K562 (cell line): ENCODE results near the gene ROBO1. TPM values are rescaled to one million over a fixed set of nuclear protein-coding genes. Genes with fewer than 3 reads are reported as not detected.

Source experiments
- ATAC-seq: fragments of 200-7000 bp; cut with Tn5 transposase; 3 replicates; pipeline ENCODE4 v1.9.1; 2020; ENCODE audit warnings: moderate library complexity
- BruUV-seq: library from RNA; stranded (reverse); fragments of 400-500 nt; replicated peaks from 2 replicates; lab custom pipeline; 2021; lab: Mats Ljungman, UMichigan
- CTCF ChIA-PET: fragments of 300-600 bp; formaldehyde crosslinking; extraction: SDS; loops from one replicate; lab custom pipeline; 2021; ENCODE audit warnings: low intra/inter-chr PET ratio; lab: Yijun Ruan, JAX
- POLR2A ChIA-PET: fragments of 300-600, 350-650 bp; sonication (Branson Sonifier 250); formaldehyde crosslinking; extraction: SDS; loops from one replicate; lab custom pipeline; 2021; ENCODE audit warnings: antibody characterized with exemption, inconsistent platforms; lab: Yijun Ruan, JAX
- DNase-seq, 4 experiments: peaks; one replicate each; pipeline versions ENCODE4 v3.0.0 to v3.0.0-alpha.2; 2011 to 2018; ENCODE audit warnings: low spot score in 3 of 4, mixed read lengths in 3 of 4; ENCODE audit errors: extremely low read depth in 1 of 4
- FAIRE-seq: peaks from 2 replicates; lab custom pipeline; 2011; peaks lifted over from hg19 to GRCh38; lab: Jason Lieb, UNC
- H2AFZ ChIP-seq: 2 replicates; pipeline ENCODE4 v1.6.0; 2011; ENCODE audit warnings: low read depth, low read length, control low read depth, inconsistent platforms
- H3K27ac ChIP-seq: fragments of 200-600 bp; 3 replicates; pipeline ENCODE4 v1.8.0; 2011; ENCODE audit warnings: low read depth, mild to moderate bottlenecking, control low read depth, inconsistent platforms, low read length, moderate library complexity, mixed read lengths; ENCODE audit errors: extremely low read depth
- H3K27me3 ChIP-seq, 2 experiments: fragments of 300-600 bp in 1 of 2; 2 replicates in 1 of 2; 3 replicates in 1 of 2; pipeline versions ENCODE4 v1.6.0 to v1.8.0; 2011; ENCODE audit warnings: inconsistent platforms in 2 of 2, low read length in 2 of 2, mild to moderate bottlenecking in 1 of 2, mixed read lengths in 1 of 2, moderate library complexity in 1 of 2; ENCODE audit not compliant: control insufficient read depth in 2 of 2, insufficient read depth in 2 of 2
- H3K36me3 ChIP-seq: fragments of 300-600 bp; 3 replicates; pipeline ENCODE4 v1.8.0; 2011; ENCODE audit warnings: mild to moderate bottlenecking, low read length, inconsistent platforms; ENCODE audit not compliant: control insufficient read depth, insufficient read depth
- H3K4me1 ChIP-seq, 2 experiments: fragments of 200-600 bp in 1 of 2; replicated peaks in 1 of 2; 2 replicates in 1 of 2; 3 replicates in 1 of 2; pipeline versions ENCODE4 v1.5.1 to v1.8.0; 2011; ENCODE audit warnings: inconsistent platforms in 2 of 2, low read length in 2 of 2, mild to moderate bottlenecking in 1 of 2, mixed read lengths in 1 of 2, moderate library complexity in 1 of 2; ENCODE audit not compliant: control insufficient read depth in 2 of 2, insufficient read depth in 2 of 2
- H3K4me2 ChIP-seq: 2 replicates; pipeline ENCODE4 v1.6.1; 2011; ENCODE audit warnings: low read length, control low read depth, inconsistent platforms, mixed read lengths; ENCODE audit not compliant: insufficient read depth
- H3K4me3 ChIP-seq: fragments of 200-600 bp; sonication (generic), shearing (Covaris generic); 2 replicates; pipeline ENCODE4 v1.5.1; 2016; ENCODE audit warnings: control low read depth, inconsistent platforms
- H3K79me2 ChIP-seq: fragments of 200-600 bp; 3 replicates; pipeline ENCODE4 v1.8.0; 2011; ENCODE audit warnings: low read length, inconsistent platforms; ENCODE audit not compliant: control insufficient read depth, insufficient read depth
- H3K9ac ChIP-seq, 2 experiments: 2 replicates each; pipeline versions ENCODE4 v1.6.0 to v1.6.1; 2011; ENCODE audit warnings: low read depth in 2 of 2, low read length in 2 of 2, control low read depth in 1 of 2, inconsistent platforms in 1 of 2, mild to moderate bottlenecking in 1 of 2, mixed read lengths in 1 of 2; ENCODE audit not compliant: insufficient read depth in 1 of 2
- H3K9me1 ChIP-seq: one replicate; pipeline ENCODE4 v1.6.0; 2011; ENCODE audit warnings: inconsistent platforms, mild to moderate bottlenecking, low read length, moderate library complexity; ENCODE audit not compliant: control insufficient read depth, insufficient read depth
- H3K9me3 ChIP-seq: replicated peaks from 2 replicates; pipeline ENCODE4 v1.5.1; 2011; ENCODE audit warnings: low read depth, low read length, inconsistent platforms; ENCODE audit not compliant: control insufficient read depth, insufficient read depth
- H4K20me1 ChIP-seq: replicated peaks from 2 replicates; pipeline ENCODE4 v1.6.1; 2011; ENCODE audit warnings: low read length, inconsistent platforms, mixed read lengths; ENCODE audit not compliant: control insufficient read depth, insufficient read depth
- BCOR ChIP-seq: fragments of 450-650 bp; IDR thresholded peaks from 2 replicates; pipeline ENCODE4 v1.6.1; 2016
- CHD4 ChIP-seq: fragments of 200-600 bp; sonication (generic); IDR thresholded peaks from 3 replicates; pipeline ENCODE4 v1.6.1; 2012; ENCODE audit warnings: low read depth, mild to moderate bottlenecking, mixed read lengths, low read length, inconsistent platforms; ENCODE audit not compliant: insufficient read depth, insufficient replicate concordance, poor library complexity, severe bottlenecking
- CREM ChIP-seq: IDR thresholded peaks from 2 replicates; pipeline ENCODE4 v1.6.1; 2014; ENCODE audit warnings: antibody characterized with exemption, low read depth
- ERF ChIP-seq: fragments of 450-650 bp; formaldehyde crosslinking; IDR thresholded peaks from 2 replicates; pipeline ENCODE4 v1.4.0; 2020; ENCODE audit warnings: mild to moderate bottlenecking, mixed read lengths
- GABPA ChIP-seq: fragments of 200-800 bp; sonication (Bioruptor generic); conservative IDR thresholded peaks from 2 replicates; pipeline ENCODE4 v1.6.1; 2016; ENCODE audit warnings: low read depth, missing genetic modification characterization, missing compliant biosample characterization
- HLTF ChIP-seq: fragments of 450-650 bp; IDR thresholded peaks from 2 replicates; pipeline ENCODE4 v1.6.1; 2016
- HNRNPL ChIP-seq: fragments of 200-400 bp; formaldehyde crosslinking; IDR thresholded peaks from 2 replicates; pipeline ENCODE4 v1.6.1; 2017; ENCODE audit warnings: low read depth, mild to moderate bottlenecking, low read length
- KLF1 ChIP-seq: fragments of 450-650 bp; IDR thresholded peaks from 2 replicates; pipeline ENCODE4 v1.6.1; 2016; ENCODE audit warnings: missing genetic modification characterization, missing compliant biosample characterization
- MAZ ChIP-seq, 2 experiments: fragments of 450-650 bp in 1 of 2; sonication (generic) in 1 of 2; formaldehyde crosslinking; IDR thresholded peaks in 1 of 2; conservative IDR thresholded peaks in 1 of 2; 2 replicates each; pipeline versions ENCODE4 v1.4.0 to v1.5.0; 2020; ENCODE audit warnings: mild to moderate bottlenecking in 1 of 2, missing genetic modification reagents in 1 of 2
- MLLT1 ChIP-seq, 2 experiments: fragments of 450-650 bp; IDR thresholded peaks; 2 replicates each; pipeline ENCODE4 v1.6.1; 2016
- NUFIP1 ChIP-seq: fragments of 450-650 bp; IDR thresholded peaks from 2 replicates; pipeline ENCODE4 v1.6.1; 2018; ENCODE audit not compliant: partially characterized antibody
- TEAD2 ChIP-seq: fragments of 450-650 bp; IDR thresholded peaks from 2 replicates; pipeline ENCODE4 v1.6.1; 2016; ENCODE audit warnings: missing genetic modification characterization, control low read depth, missing compliant biosample characterization
- TFAM ChIP-seq: fragments of 250-450 bp; sonication (Bioruptor Pico); conservative IDR thresholded peaks from 2 replicates; pipeline ENCODE4 v1.5.0; 2021; ENCODE audit warnings: mild to moderate bottlenecking, moderate library complexity
- YBX1 ChIP-seq: fragments of 450-650 bp; IDR thresholded peaks from 2 replicates; pipeline ENCODE4 v1.7.1; 2016; ENCODE audit warnings: mild to moderate bottlenecking
- ZNF197 ChIP-seq: fragments of 200-800 bp; sonication (Bioruptor generic); IDR thresholded peaks from 2 replicates; pipeline ENCODE4 v1.6.1; 2016; ENCODE audit warnings: low read depth, missing genetic modification characterization, missing compliant biosample characterization
- ZNF263 ChIP-seq: sonication (generic); formaldehyde crosslinking; IDR thresholded peaks from 2 replicates; pipeline ENCODE4 v1.8.0; 2022; ENCODE audit warnings: mild to moderate bottlenecking, missing genetic modification reagents, borderline replicate concordance
- ZNF75A ChIP-seq: fragments of 450-650 bp; formaldehyde crosslinking; IDR thresholded peaks from 2 replicates; pipeline ENCODE4 v1.4.0; 2020; ENCODE audit warnings: mild to moderate bottlenecking
- WGBS: fragments of 100-300 bp; shearing (Covaris generic); methylation state at CpG from one replicate; pipeline ENCODE4 v1.1.6; 2016; ENCODE audit warnings: low coverage, mixed read lengths; ENCODE audit not compliant: insufficient coverage; ENCODE audit errors: missing lambda C conversion rate; 5-methylcytosine and 5-hydroxymethylcytosine counted together
- in situ Hi-C: fragments of 300-500 bp; cut with MboI; formaldehyde crosslinking; loops from 4 replicates; pipeline ENCODE4 v1.15.0; 2018; ENCODE audit warnings: inconsistent platforms, mixed read lengths
- intact Hi-C: fragments of 100-400 bp; cut with micrococcal nuclease; formaldehyde crosslinking; loops from 2 replicates; pipeline ENCODE4 v1.14.2; 2022
- polyA plus RNA-seq, 8 experiments: library from polyadenylated mRNA; depleted of rRNA in 4 of 8; stranded (reverse) in 5 of 8; unstranded in 3 of 8; fragments of >200 nt; fragmentation: Nextera tagmentation in 2 of 8; fragmentation: Illumina TruSeq in 1 of 8; extraction: Ambion mirVana in 2 of 8; extraction: Trizol in 1 of 8; gene quantifications; 2 replicates each; pipeline versions ENCODE4 v1.2.1 to v1.2.3, GENCODE V29; 2011 to 2014; ENCODE audit warnings: inconsistent platforms in 1 of 8, missing spikeins in 1 of 8
- total RNA-seq, 7 experiments: library from RNA; depleted of rRNA in 6 of 7; stranded (reverse); fragments of >200 nt in 6 of 7; fragmentation: Illumina TruSeq in 2 of 7; extraction: Trizol in 2 of 7; gene quantifications; 2 replicates each; pipeline versions ENCODE4 v1.2.1 to v1.2.3, GENCODE V29; 2011 to 2021; ENCODE audit warnings: low replicate concordance in 1 of 7

ROBO1 gene
- total and polyA plus RNA-seq, 9 of the 15 experiments (the other 6 are each of a cell fraction or from before 2014, with no cell fraction given): 0.01 to 0.53 (median 0.17) TPM; not detected in 5

- ChIA-PET CTCF (no interaction called here), POLR2A (no interaction called here)
- DNase-seq (no peak), ATAC-seq (no peak), FAIRE-seq (no peak)
- no peak overlapping the region for H2AFZ ChIP-seq
- H3K36me3 ChIP-seq: no peaks in the 10 kb centered on the region
- intact Hi-C loops: no loop called here
- H3K4me1 ChIP-seq: no peaks in the 10 kb centered on the region
- H3K9ac ChIP-seq: no peak overlapping the region
- no peak overlapping the region for H3K4me2 ChIP-seq
- in situ Hi-C loops: no loop called here
- H4K20me1 ChIP-seq: no peaks in the 10 kb centered on the region
- H3K27ac ChIP-seq: no peak overlapping the region
- H3K27me3 ChIP-seq: no peaks in the 10 kb centered on the region
- H3K4me3 ChIP-seq: no peak overlapping the region
- no peak for TF ChIP-seq ZNF263 (CRISPR knock-in tag)
- no peak for TF ChIP-seq CHD4
- TF ChIP-seq CREM: no peak
- no peak for TF ChIP-seq TEAD2 (tag)
- no peak for TF ChIP-seq ZNF75A (CRISPR knock-in tag)
- no peaks in the 10 kb centered on the region for H3K9me3 ChIP-seq
- no peaks in the 10 kb centered on the region for H3K9me1 ChIP-seq
- BruUV-seq: no TSS peak
- no peaks in the 10 kb centered on the region for H3K79me2 ChIP-seq
Measured at GRCh38 chr3:78977073-78977472, 790.7 kb downstream of the ROBO1 start.

DNA sequence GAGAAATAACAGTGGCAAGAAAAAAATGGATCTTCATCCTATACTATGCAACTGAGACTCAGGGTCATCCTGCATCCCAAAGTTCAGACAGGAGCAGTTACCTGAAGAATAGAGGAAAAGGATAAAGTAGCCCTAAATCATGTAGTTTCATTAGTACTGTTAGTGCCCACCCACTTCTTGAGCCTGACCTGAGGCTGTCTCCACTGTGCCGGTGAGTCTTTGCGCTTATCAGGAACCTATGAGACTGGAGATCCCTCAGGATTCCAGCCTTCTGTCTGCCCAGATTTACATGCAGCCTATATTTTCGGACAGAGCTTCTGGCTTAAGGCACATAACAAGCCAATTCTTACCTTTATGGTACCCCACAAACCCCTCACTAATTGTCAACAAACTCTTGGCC is 791.6 kb downstream of the ROBO1 start:
- in situ Hi-C loops: no loop called here

More for the DNA sequence above, 791.6 kb downstream of the ROBO1 start:
- Histone ChIP-seq H3K27me3 (no peaks in the 10 kb centered on the region), H3K9me1 (no peaks in the 10 kb centered on the region), H3K9ac (no peak overlapping the region), H3K79me2 (no peaks in the 10 kb centered on the region), H3K36me3 (no peaks in the 10 kb centered on the region), H3K4me1 (no peaks in the 10 kb centered on the region), H3K4me2 (no peak overlapping the region), H3K9me3 (no peaks in the 10 kb centered on the region), H3K27ac (no peak overlapping the region), H2AFZ (no peak overlapping the region), H4K20me1 (no peaks in the 10 kb centered on the region), H3K4me3 (no peak overlapping the region)
- intact Hi-C loops: no loop called here
- 0% methylated on average over 3 of the region's 3 CpGs for WGBS
- ChIA-PET POLR2A (no interaction called here), CTCF (no interaction called here)
- DNase-seq: no peak
- ATAC-seq: no peak
- FAIRE-seq: no peak
- TF ChIP-seq KLF1 (tag) (no peak), YBX1 (no peak), ERF (CRISPR knock-in tag) (no peak), MLLT1 (IDR thresholded peaks at IDR 0.05) (no peak), TFAM (CRISPR knock-in tag) (no peak), GABPA (no peak), NUFIP1 (no peak), HLTF (no peak), BCOR (no peak), ZNF197 (CRISPR knock-in tag) (no peak), MAZ (CRISPR knock-in tag; conservative IDR thresholded peaks at IDR 0.05 in 1 of 2, IDR thresholded peaks at IDR 0.05 in 1 of 2) (no peak), HNRNPL (no peak)
- BruUV-seq: no TSS peak
